Loucy (cell line): ENCODE measurements around the gene KCNC2.

Experiments
- EZH2phosphoT487 ChIP-seq: fragments of 200-600 bp; IDR thresholded peaks from 2 replicates; pipeline ENCODE4 v1.6.1; 2018; ENCODE audit warnings: antibody characterized with exemption, mild to moderate bottlenecking, moderate library complexity, borderline replicate concordance
- TF ChIP-seq, protein P1 (sequence below): fragments of 200-600 bp; sonication (generic); conservative IDR thresholded peaks from 2 replicates; pipeline ENCODE4 v1.5.1; 2014; ENCODE audit warnings: mild to moderate bottlenecking, antibody characterized with exemption, low read length

DNA sequence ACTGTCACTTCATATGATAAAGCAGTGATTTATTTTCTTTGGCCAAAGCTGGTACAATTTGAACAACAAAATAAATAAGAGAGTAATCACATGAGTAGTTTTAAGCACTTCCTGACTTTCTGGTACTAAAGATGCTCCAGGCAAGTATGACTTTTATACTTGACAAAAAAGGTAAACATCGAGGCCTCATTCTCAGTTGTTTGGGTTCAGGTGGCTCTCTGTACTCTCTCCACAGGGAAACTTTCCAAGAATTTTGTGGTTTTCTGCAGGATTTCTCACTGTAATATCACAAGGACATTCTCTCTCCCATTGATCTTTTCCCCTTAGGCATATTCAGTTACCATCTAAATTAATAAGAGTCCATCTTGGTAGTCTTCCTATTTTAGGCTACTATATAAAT, 26.6 kb upstream of the KCNC2 start:
- TF ChIP-seq, protein P1, sequence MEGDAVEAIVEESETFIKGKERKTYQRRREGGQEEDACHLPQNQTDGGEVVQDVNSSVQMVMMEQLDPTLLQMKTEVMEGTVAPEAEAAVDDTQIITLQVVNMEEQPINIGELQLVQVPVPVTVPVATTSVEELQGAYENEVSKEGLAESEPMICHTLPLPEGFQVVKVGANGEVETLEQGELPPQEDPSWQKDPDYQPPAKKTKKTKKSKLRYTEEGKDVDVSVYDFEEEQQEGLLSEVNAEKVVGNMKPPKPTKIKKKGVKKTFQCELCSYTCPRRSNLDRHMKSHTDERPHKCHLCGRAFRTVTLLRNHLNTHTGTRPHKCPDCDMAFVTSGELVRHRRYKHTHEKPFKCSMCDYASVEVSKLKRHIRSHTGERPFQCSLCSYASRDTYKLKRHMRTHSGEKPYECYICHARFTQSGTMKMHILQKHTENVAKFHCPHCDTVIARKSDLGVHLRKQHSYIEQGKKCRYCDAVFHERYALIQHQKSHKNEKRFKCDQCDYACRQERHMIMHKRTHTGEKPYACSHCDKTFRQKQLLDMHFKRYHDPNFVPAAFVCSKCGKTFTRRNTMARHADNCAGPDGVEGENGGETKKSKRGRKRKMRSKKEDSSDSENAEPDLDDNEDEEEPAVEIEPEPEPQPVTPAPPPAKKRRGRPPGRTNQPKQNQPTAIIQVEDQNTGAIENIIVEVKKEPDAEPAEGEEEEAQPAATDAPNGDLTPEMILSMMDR = no peak
- TF ChIP-seq EZH2phosphoT487 = no peak
